NCI-H748 treated with DMSO at 0.1 percent for 48 hours (cell line): Measurements from ENCODE around the gene RAB3A.

ENCODE experiments used
- DNase-seq: peaks from one replicate; lab custom pipeline; 2025; lab: John Stamatoyannopoulos, UW

The RAB3A gene

GRCh38 chr19:18150776-18151624 lies 52.8 kb downstream of the RAB3A start:
- DNase-seq, result no peak

DNA sequence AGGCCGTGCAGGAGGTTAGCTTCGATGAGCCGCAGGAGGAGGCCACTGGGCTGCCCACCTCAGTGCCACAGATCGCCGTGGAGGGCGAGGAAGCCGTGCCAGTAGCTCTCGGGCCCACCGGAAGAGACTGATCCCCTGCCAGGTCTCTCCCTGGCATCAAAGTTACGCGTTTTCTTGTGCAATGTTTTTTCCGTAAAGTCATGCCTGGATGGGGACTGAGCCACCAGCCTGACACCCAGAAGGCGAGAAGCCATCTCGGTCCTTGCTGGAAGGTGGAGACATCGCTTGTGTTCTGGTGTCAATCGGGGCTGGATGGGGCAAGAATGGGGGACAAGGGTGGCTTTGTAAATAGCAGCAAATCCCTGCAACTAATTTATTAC lies 54.3 kb downstream of the RAB3A start:
- DNase-seq, result no peak

DNA sequence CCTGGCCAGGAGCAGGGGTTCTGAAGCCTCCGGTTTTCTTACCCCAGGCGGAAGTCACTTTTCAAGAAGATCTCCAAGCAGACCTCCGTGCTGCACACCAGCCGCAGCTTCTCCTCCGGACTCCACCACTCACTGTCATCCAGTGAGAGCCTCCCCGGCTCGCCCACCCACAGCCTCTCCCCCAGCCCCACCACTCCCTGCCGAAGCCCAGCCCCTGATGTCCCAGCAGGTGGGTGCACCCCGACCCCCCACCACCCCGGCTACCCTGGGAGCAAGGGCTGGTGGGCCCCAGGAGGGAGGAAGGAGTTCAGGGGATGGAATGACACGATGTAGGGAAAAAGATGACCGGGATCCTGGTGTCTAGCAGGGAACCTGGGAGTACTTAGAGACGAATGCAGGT lies 56.4 kb downstream of the RAB3A start:
- DNase-seq, result no peak
